Heart right ventricle (tissue), 16 donors: Measurements from ENCODE around the gene MMP10. TPM values are rescaled to one million over a fixed set of nuclear protein-coding genes. Genes with fewer than 3 reads are reported as not detected.

Source experiments
- ATAC-seq, 8 donors: fragments of 200-7000 bp; cut with Tn5 transposase; one replicate each; pipeline ENCODE4 v1.9.1; 2020; ENCODE audit warnings: mild to moderate bottlenecking in 8 of 8, moderate library complexity in 8 of 8, moderate number of reproducible peaks in 1 of 8
- DNase-seq, 2 donors: peaks; one replicate each; pipeline ENCODE4 v3.0.0-alpha.2; 2020
- H3K27ac ChIP-seq, 10 donors: fragments of 200-600 bp; sonication (generic) in 2 of 10; one replicate each; pipeline versions ENCODE4 v1.5.0 to v1.8.0; 2020 to 2022; ENCODE audit warnings: mild to moderate bottlenecking in 3 of 10
- H3K27me3 ChIP-seq, 7 donors: fragments of 200-600 bp; one replicate each; pipeline ENCODE4 v1.8.0; 2021 to 2022; ENCODE audit warnings: mild to moderate bottlenecking in 2 of 7
- H3K36me3 ChIP-seq, 9 donors: fragments of 200-600 bp; sonication (generic) in 1 of 9; one replicate each; pipeline versions ENCODE4 v1.5.0 to v1.8.0; 2020 to 2022; ENCODE audit warnings: mild to moderate bottlenecking in 2 of 9
- H3K4me1 ChIP-seq, 9 donors: fragments of 200-600 bp; sonication (generic) in 1 of 9; one replicate each; pipeline versions ENCODE4 v1.5.0 to v1.8.0; 2020 to 2022; ENCODE audit warnings: mild to moderate bottlenecking in 4 of 9
- H3K4me3 ChIP-seq, 10 donors: fragments of 200-600 bp; sonication (generic) in 2 of 10; one replicate each; pipeline versions ENCODE4 v1.5.0 to v1.8.0; 2020 to 2022; ENCODE audit warnings: mild to moderate bottlenecking in 7 of 10, moderate library complexity in 2 of 10
- H3K9me3 ChIP-seq, 11 donors: fragments of 200-600 bp in 10 of 11; sonication (generic) in 2 of 11; one replicate each; pipeline versions ENCODE4 v1.5.0 to v1.8.0; 2013 to 2022; ENCODE audit warnings: mild to moderate bottlenecking in 2 of 11, control low read depth in 1 of 11, moderate library complexity in 1 of 11
- CTCF ChIP-seq, 9 donors: fragments of 200-600 bp; sonication (generic) in 2 of 9; IDR thresholded peaks; one replicate each; pipeline versions ENCODE4 v1.5.0 to v1.8.0; 2021 to 2022; ENCODE audit warnings: antibody characterized with exemption in 9 of 9, mild to moderate bottlenecking in 5 of 9, moderate library complexity in 1 of 9
- WGBS, 2 donors: extraction: QIAGEN DNeasy Blood & Tissue Kit; methylation state at CpG; one replicate each; pipeline ENCODE4 v1.1.7; 2013; ENCODE audit warnings: inconsistent platforms in 1 of 2; 5-methylcytosine and 5-hydroxymethylcytosine counted together
- intact Hi-C, 10 donors: fragments of 100-400 bp; cut with DNase I; formaldehyde crosslinking; loops; one replicate each; pipeline versions ENCODE4 v1.11.1 to v1.14.2; 2022
- polyA plus RNA-seq, 2 donors: library from polyadenylated mRNA; stranded (reverse); fragments of 200-250 nt; gene quantifications; one replicate each; pipeline ENCODE4 v1.2.3, GENCODE V29; 2013
- total RNA-seq, 10 donors: library from RNA; stranded (reverse); fragmentation: NEBNext Ultra II Directional in 3 of 10; extraction: Animal tissue kit (Norgen Biotek cat#: 25700) in 3 of 10; gene quantifications; one replicate each; pipeline versions ENCODE4 v1.2.1 to v1.2.4, GENCODE V29; 2021 to 2023
- donor health status: Arrhythmogenic right ventricular cardiomyopathy.
- donor health status: ischemic (EF 13 %, LVEDD 7.1; RV severe dilation, severe dysfunction).
- donor health status: healthy with polysubstance abuse.
- donor health status: DM: no; HTN: yes; CAD: no.
- donor health status: DM: no; HTN: no; CAD: no.
- donor health status: ischemic (EF 25% LVEDD 6.9; RV normal size, moderate dysfunction).
- donor health status: ischemic (EF 25% LVEDD 5.7; RV mildly dilated, moderate dysfunction).
- donor health status: healthy.
- donor health status: DM: yes; HTN: yes; CAD: no.
- donor health status: Ischemic cardiomyopathy.
- donor health status: ischemic (EF 35%, LVEDD 5.7; RV mildly dilated, moderate dysfunction).
- donor health status: nonischemic (EF 11% LVEDD 7.7; RV severe dilation, severe dysfunction).
- donor health status: DM: yes; HTN: yes; CAD: no.
- donor health status: PGD.
- donor health status: ischemic (EF 29% LVEDD 5.4; RV normal size, mild dysfunction).
- donor health status: nonischemic (EF 23%, LVEDD 6.1; RV moderate dilation, normal function).

The MMP10 gene
- total and polyA plus RNA-seq, 12 donors: not detected

- 61 to 65% methylated on average over 2 of the region's 2 CpGs for WGBS, 2 donors
- DNase-seq (no peak), ATAC-seq (no peak)
- TF ChIP-seq CTCF (IDR thresholded peaks at IDR 0.05): no peak
- H3K36me3 ChIP-seq: no peaks in the 10 kb centered on the region
- H3K4me3 ChIP-seq: no peak overlapping the region
- H3K4me1 ChIP-seq: peaks cover 0 to 32% (median 0%) of the 10 kb centered on the region in 9 donors
- no peaks in the 10 kb centered on the region for H3K9me3 ChIP-seq
- H3K27ac ChIP-seq: no peak overlapping the region
- intact Hi-C loops: no loop called here
- peaks cover 0 to 59% (median 0%) of the 10 kb centered on the region in 7 donors for H3K27me3 ChIP-seq
Observed at GRCh38 chr11:102762361-102762767, 18.1 kb downstream of the MMP10 start.

DNA sequence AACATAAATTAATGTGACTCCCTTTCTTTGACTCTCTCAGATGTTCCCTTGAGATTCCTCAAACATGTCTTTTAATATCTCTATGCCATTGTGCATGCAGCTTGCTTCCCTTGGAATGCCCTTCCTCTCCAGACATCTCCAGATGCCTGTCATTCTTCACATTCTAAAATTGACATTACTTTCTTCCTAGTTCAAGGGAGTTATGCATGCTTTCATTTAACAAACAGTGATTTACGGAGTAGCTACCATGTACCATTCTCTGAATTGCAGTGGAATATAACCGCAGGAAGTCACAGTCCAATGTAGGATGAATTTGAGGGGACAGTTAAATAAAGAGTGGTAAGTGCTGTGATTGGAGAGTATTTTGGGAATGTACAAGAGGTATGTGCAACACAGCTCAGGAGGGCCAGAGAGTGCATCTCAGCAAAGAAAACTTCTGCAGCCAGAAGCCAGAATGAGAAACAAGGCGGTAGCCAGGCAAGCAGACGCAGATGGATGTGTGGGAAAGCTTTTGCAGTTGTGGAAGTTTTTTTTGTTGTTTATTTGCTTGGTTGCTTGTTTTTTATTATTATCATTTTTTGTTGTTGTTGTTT is 18.7 kb downstream of the MMP10 start:
- ATAC-seq (no peak), DNase-seq (no peak)
- H3K27ac ChIP-seq: no peak overlapping the region
- H3K9me3 ChIP-seq: no peaks in the 10 kb centered on the region
- TF ChIP-seq CTCF (IDR thresholded peaks at IDR 0.05): no peak
- no peaks in the 10 kb centered on the region for H3K36me3 ChIP-seq
- H3K27me3 ChIP-seq: peaks cover 0 to 59% (median 0%) of the 10 kb centered on the region in 7 donors
- peaks cover 0 to 32% (median 0%) of the 10 kb centered on the region in 9 donors for H3K4me1 ChIP-seq
- WGBS, 2 donors: 51 to 58% methylated on average over 4 of the region's 4 CpGs
- no peak overlapping the region for H3K4me3 ChIP-seq
- intact Hi-C loops: no loop called here

DNA sequence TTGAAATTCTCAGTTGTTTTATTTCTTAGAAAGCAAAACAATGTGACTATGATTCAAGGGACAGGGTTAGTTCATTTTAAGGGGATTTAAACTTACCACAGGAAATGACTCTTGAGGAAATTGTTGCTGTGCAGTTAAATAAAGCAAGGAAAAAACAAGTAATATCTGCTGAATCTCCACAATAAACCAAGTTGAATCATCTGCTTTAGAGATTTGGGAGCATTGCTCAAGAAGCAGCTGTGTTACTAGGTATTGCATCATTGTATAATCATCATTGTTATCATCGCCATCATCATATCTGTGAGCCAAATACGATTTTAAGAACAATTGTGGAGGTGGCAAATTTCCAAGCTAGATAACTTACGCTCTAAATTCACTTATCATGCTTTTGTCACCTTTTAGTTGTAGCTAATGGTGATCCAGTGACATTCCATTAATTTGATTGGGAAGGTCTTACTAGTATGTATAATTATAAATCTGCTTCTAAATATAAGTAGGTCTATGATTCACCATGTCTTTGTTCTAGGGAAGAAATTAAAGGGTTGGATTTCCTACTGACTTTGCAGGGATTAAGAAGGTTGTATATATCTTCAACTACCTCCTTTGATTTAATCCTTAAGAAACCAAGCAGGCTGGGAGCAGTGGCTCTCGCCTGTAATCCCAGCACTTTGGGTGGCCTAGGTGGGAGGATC is 19.9 kb downstream of the MMP10 start:
- Histone ChIP-seq H3K9me3 (no peaks in the 10 kb centered on the region), H3K4me1 (peaks cover 0 to 32% (median 0%) of the 10 kb centered on the region in 9 donors), H3K27me3 (peaks cover 0 to 60% (median 0%) of the 10 kb centered on the region in 7 donors), H3K4me3 (no peak overlapping the region), H3K27ac (no peak overlapping the region), H3K36me3 (no peaks in the 10 kb centered on the region)
- no peak for DNase-seq
- intact Hi-C loops: no loop called here
- WGBS, 2 donors: 40 to 46% methylated on average over 4 of the region's 4 CpGs
- no peak for TF ChIP-seq CTCF (IDR thresholded peaks at IDR 0.05)
- peak in 6 of 8 donors; percentile 55 to 86 (median 70) for ATAC-seq

- Histone ChIP-seq H3K36me3 (no peaks in the 10 kb centered on the region), H3K4me3 (no peak overlapping the region), H3K27me3 (peaks cover 0 to 59% (median 0%) of the 10 kb centered on the region in 7 donors), H3K4me1 (peaks cover 0 to 32% (median 0%) of the 10 kb centered on the region in 9 donors), H3K27ac (no peak overlapping the region), H3K9me3 (no peaks in the 10 kb centered on the region)
- intact Hi-C loops: no loop called here
- ATAC-seq (no peak), DNase-seq (no peak)
- 55 to 67% methylated on average over 2 of the region's 2 CpGs for WGBS, 2 donors
- no peak for TF ChIP-seq CTCF (IDR thresholded peaks at IDR 0.05)
Observed at GRCh38 chr11:102757823-102758549, 22.4 kb downstream of the MMP10 start.
